ENCODE data around the gene DLEC1. TPM values are rescaled to one million over a fixed set of nuclear protein-coding genes. Genes with fewer than 3 reads are reported as not detected.

The DLEC1 gene
- total RNA-seq, 1 experiment from 2014 or later: not detected

DNA sequence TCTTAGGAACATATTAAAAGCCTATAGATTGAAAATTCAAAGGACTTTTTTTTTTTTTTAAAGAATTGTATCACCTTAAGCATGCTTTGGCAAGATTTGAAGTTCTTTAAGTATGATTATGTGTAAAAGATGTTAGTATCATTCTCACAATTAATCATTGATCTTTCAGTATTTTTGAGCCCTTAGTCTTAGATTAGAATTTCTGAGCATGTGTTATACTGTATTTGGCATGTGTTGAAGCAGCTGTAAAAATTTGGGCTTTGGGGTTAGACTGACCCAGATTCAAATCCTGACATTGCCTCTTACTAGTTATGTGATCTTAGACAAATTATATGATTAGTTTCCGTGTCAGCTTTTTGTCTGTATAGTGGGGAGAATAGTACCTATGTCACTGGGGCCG lies 132.6 kb downstream of the DLEC1 start:
- H3K27ac ChIP-seq: no peak overlapping the region
- H3K4me1 ChIP-seq: 0 out of 2 replicates have a peak, but pooled peaks cover 2% of the 10 kb centered on the region
- no peak overlapping the region for H3K4me3 ChIP-seq
- H3K36me3 ChIP-seq: no peaks in the 10 kb centered on the region
- no peak for DNase-seq
- no peaks in the 10 kb centered on the region for H3K9me3 ChIP-seq (replicated peaks)
- no peaks in the 10 kb centered on the region for H3K27me3 ChIP-seq

Other genes with a start within 250 kb of the DLEC1 start
- 6.7 and 7.7 TPM in 2 replicates for gene CTDSPL, start 177.3 kb upstream of the DLEC1 start, total RNA-seq (2014; rRNA removed; shearing (Covaris generic))
- gene VILL, start 48.4 kb upstream of the DLEC1 start, total RNA-seq (2014; rRNA removed; shearing (Covaris generic)): 0.06 TPM in 1 of 2 replicates, not detected in the other
- 0.94 and 1.3 TPM in 2 replicates for gene PLCD1, start 9.6 kb upstream of the DLEC1 start, total RNA-seq (2014; rRNA removed; shearing (Covaris generic))
- 14.9 and 15.0 TPM in 2 replicates for gene ACAA1, start 97.9 kb downstream of the DLEC1 start, total RNA-seq (2014; rRNA removed; shearing (Covaris generic))
- gene MYD88, start 99.5 kb downstream of the DLEC1 start, total RNA-seq (2014; rRNA removed; shearing (Covaris generic)): 2.5 and 2.7 TPM in 2 replicates
- 27.9 and 31.6 TPM in 2 replicates for gene OXSR1, start 126.3 kb downstream of the DLEC1 start, total RNA-seq (2014; rRNA removed; shearing (Covaris generic))
- 0.08 and 0.10 TPM in 2 replicates for gene SLC22A13, start 226.6 kb downstream of the DLEC1 start, total RNA-seq (2014; rRNA removed; shearing (Covaris generic))
- gene SLC22A14, start 243.1 kb downstream of the DLEC1 start, total RNA-seq (2014; rRNA removed; shearing (Covaris generic)): not detected in 2 replicates